ENCODE data around the gene ARID1A.

The ARID1A gene

GRCh38 chr1:26772687-26773086 is 76.9 kb downstream of the ARID1A start:
- H3K27ac ChIP-seq (ENCODE audit: low read depth, low read length, poor library complexity, severe bottlenecking) = no peak overlapping the region
- no peak for TF ChIP-seq CTCF (IDR thresholded peaks at IDR 0.05; ENCODE audit: low read length)
- no peak for TF ChIP-seq EZH2 (IDR thresholded peaks at IDR 0.05; ENCODE audit: borderline replicate concordance, low read length)
- no peaks in the 10 kb centered on the region for H3K4me1 ChIP-seq (ENCODE audit: insufficient read depth, low read length, severe bottlenecking)
- H3F3A ChIP-seq (ENCODE audit: insufficient read depth, low read length) = no peaks in the 10 kb centered on the region
- H4K20me1 ChIP-seq (ENCODE audit: insufficient read depth, low read length) = no peaks in the 10 kb centered on the region
- H2AFZ ChIP-seq (ENCODE audit: low read length) = no peak overlapping the region
- peaks cover 100% of the 10 kb centered on the region for H3K36me3 ChIP-seq (ENCODE audit: insufficient read depth, low read length)
- H3K79me2 ChIP-seq (ENCODE audit: insufficient read depth, low read length) = no peaks in the 10 kb centered on the region
- no peak overlapping the region for H3K4me2 ChIP-seq (ENCODE audit: low read length)
- H3K27me3 ChIP-seq (ENCODE audit: insufficient read depth, low read length) = no peaks in the 10 kb centered on the region
- H3K4me3 ChIP-seq (ENCODE audit: low read depth, low read length, poor library complexity, severe bottlenecking) = no peak overlapping the region
- no peak overlapping the region for H3K9ac ChIP-seq (ENCODE audit: low read length)
- H3K9me3 ChIP-seq (ENCODE audit: low read length) = no peaks in the 10 kb centered on the region
- no peaks in the 10 kb centered on the region for H3K9me2 ChIP-seq (ENCODE audit: low read depth, low read length)

GRCh38 chr1:26774462-26774861 is 78.6 kb downstream of the ARID1A start:
- Histone ChIP-seq H3K36me3 (ENCODE audit: insufficient read depth, low read length) (peaks cover 100% of the 10 kb centered on the region), H4K20me1 (ENCODE audit: insufficient read depth, low read length) (no peaks in the 10 kb centered on the region), H3K27ac (ENCODE audit: low read depth, low read length, poor library complexity, severe bottlenecking) (no peak overlapping the region), H3K4me3 (ENCODE audit: low read depth, low read length, poor library complexity, severe bottlenecking) (no peak overlapping the region), H2AFZ (ENCODE audit: low read length) (no peak overlapping the region), H3K9me2 (ENCODE audit: low read depth, low read length) (no peaks in the 10 kb centered on the region), H3K9ac (ENCODE audit: low read length) (no peak overlapping the region), H3F3A (ENCODE audit: insufficient read depth, low read length) (no peaks in the 10 kb centered on the region), H3K4me2 (ENCODE audit: low read length) (no peak overlapping the region), H3K79me2 (ENCODE audit: insufficient read depth, low read length) (no peaks in the 10 kb centered on the region), H3K27me3 (ENCODE audit: insufficient read depth, low read length) (no peaks in the 10 kb centered on the region), H3K9me3 (ENCODE audit: low read length) (no peaks in the 10 kb centered on the region), H3K4me1 (ENCODE audit: insufficient read depth, low read length, severe bottlenecking) (no peaks in the 10 kb centered on the region)
- TF ChIP-seq EZH2 (IDR thresholded peaks at IDR 0.05; ENCODE audit: borderline replicate concordance, low read length) = no peak
- no peak for TF ChIP-seq CTCF (IDR thresholded peaks at IDR 0.05; ENCODE audit: low read length)

- H4K20me1 ChIP-seq (ENCODE audit: insufficient read depth, low read length) = no peaks in the 10 kb centered on the region
- H3K4me1 ChIP-seq (ENCODE audit: insufficient read depth, low read length, severe bottlenecking) = no peaks in the 10 kb centered on the region
- peaks cover 100% of the 10 kb centered on the region for H3K36me3 ChIP-seq (ENCODE audit: insufficient read depth, low read length)
- H3F3A ChIP-seq (ENCODE audit: insufficient read depth, low read length) = no peaks in the 10 kb centered on the region
- TF ChIP-seq EZH2 (IDR thresholded peaks at IDR 0.05; ENCODE audit: borderline replicate concordance, low read length) (no peak), CTCF (IDR thresholded peaks at IDR 0.05; ENCODE audit: low read length) (no peak)
- no peaks in the 10 kb centered on the region for H3K9me3 ChIP-seq (ENCODE audit: low read length)
- H3K27ac ChIP-seq (ENCODE audit: low read depth, low read length, poor library complexity, severe bottlenecking) = no peak overlapping the region
- H3K9ac ChIP-seq (ENCODE audit: low read length) = no peak overlapping the region
- H3K79me2 ChIP-seq (ENCODE audit: insufficient read depth, low read length) = no peaks in the 10 kb centered on the region
- no peaks in the 10 kb centered on the region for H3K27me3 ChIP-seq (ENCODE audit: insufficient read depth, low read length)
- H2AFZ ChIP-seq (ENCODE audit: low read length) = no peak overlapping the region
- H3K4me2 ChIP-seq (ENCODE audit: low read length) = no peak overlapping the region
- H3K9me2 ChIP-seq (ENCODE audit: low read depth, low read length) = no peaks in the 10 kb centered on the region
- H3K4me3 ChIP-seq (ENCODE audit: low read depth, low read length, poor library complexity, severe bottlenecking) = no peak overlapping the region
Observed at GRCh38 chr1:26775666-26776065, 79.9 kb downstream of the ARID1A start.

Measured in OCI-LY1 (cell line).